HK-2 (cell line): ENCODE measurements around the gene MRPL52.
"Not testable (repeated sequence)": the region's sequence is repeated elsewhere in the genome, so short reads cannot be mapped to it uniquely, and the experiment has no call there.

ENCODE experiments used
- DNase-seq: peaks from one replicate; pipeline ENCODE4 v3.0.0-alpha.2; 2018; ENCODE audit not compliant: unreplicated experiment

The MRPL52 gene

DNA sequence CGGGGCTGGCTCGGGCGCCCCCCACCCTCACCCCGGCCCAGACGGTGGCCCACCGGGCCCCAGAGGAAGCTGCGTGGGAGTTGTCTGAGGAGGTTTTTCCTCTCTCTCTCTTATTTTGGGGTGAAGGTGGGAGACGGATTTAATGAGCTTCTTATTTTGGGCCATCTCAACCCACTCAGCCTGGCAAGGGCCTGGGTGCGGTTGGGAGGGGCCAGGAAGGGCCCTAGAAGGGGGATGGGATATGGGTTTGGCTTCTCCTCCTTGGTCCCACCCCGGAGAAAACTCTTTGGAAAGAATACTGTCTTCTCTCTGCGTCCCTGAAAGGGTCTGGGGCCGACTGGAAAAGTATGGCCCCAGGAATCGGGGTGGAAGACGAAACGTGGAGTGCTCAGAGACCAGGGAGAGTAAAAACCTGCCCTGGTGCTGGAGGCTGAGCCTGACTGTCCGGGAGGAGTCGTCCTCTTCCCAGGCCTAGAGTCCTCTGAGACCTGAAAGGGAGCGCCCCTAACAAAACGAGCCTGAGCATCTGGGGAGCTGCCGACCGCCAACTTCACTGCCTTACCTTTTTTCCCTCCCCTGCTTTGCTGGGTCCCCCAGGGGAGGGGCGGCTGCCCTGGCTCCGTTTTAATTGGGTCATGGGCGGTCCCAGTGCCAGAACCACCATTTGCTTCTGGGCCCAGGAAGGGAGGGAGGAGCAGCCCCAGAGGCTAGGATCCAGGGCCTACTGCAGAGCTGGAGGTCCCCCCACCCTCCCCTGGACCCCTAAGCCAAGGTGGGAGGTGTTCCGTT lies 8.3 kb downstream of the MRPL52 start:
- DNase-seq = peak; percentile 39

DNA sequence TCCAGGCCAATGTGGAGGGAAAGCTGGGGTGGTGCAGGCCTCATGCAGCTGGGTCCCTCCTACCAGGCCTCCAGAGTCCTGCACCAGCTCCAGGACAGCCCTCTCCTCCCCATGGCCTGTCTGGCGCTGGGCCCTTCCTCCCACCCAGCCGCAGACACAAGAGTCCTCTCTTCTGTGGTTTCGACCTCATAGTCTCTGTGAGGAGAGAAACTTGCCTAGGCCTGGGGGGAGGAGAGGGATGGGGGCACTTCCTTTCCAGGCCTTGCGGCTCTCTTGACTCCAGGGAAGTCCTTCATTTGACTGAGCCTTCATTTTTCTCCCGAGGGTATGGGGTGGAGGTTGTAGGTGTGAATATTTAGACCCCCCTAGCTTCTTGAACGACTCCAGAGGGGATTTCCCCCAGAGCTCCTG lies 8.9 kb downstream of the MRPL52 start:
- peak; percentile 53 for DNase-seq

DNA sequence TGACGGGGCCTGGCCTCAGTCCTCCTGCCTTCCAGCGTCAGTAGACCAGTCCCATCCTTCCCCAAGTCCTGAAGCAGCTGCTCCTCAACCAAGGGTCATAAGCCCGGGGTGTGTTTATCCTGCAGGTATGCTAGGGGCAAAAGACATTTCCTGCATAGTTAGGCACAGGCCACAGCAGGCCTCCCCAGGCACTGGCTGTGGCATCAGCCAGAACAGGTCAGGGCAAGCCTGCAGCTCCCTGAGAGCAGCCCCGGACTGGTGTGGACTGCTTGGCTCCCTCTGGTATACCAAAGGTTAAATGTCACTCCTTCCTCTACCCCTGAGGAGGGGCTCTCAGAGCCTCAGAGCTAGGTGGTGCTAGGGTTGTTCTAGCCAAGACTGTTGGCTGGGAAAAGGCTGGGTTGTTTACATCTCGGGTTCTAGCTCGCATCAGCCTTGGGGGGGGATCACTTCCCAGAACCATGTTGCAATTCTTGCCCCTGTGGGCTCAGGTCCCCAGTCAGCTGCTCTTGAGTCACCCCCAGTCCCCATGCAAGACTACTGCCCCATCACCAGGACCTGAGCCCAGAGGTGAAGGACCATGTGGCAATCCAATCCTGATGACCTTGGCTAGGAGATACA lies 9.6 kb downstream of the MRPL52 start:
- no peak for DNase-seq

DNA sequence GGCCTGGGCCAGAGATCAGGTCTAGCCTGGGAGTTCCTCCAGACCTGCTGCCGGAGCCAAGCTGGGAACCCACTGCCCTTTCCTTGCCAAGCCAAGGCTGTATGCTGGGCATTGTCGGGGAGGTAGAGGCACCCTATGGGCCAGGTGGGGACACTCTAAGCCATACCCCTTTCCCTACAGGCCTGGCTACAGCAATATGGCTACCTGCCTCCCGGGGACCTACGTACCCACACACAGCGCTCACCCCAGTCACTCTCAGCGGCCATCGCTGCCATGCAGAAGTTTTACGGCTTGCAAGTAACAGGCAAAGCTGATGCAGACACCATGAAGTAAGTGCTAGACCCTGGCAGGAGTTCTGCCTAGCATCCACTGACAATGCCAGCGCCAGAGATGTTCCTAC lies 11.6 kb downstream of the MRPL52 start:
- no peak for DNase-seq

- DNase-seq = no peak
Measured at GRCh38 chr14:22841769-22842168, 12.1 kb downstream of the MRPL52 start.

- DNase-seq = no peak
Measured at GRCh38 chr14:22842211-22843122, 12.8 kb downstream of the MRPL52 start.

GRCh38 chr14:22843123-22843925 lies 13.6 kb downstream of the MRPL52 start:
- no peak for DNase-seq

DNA sequence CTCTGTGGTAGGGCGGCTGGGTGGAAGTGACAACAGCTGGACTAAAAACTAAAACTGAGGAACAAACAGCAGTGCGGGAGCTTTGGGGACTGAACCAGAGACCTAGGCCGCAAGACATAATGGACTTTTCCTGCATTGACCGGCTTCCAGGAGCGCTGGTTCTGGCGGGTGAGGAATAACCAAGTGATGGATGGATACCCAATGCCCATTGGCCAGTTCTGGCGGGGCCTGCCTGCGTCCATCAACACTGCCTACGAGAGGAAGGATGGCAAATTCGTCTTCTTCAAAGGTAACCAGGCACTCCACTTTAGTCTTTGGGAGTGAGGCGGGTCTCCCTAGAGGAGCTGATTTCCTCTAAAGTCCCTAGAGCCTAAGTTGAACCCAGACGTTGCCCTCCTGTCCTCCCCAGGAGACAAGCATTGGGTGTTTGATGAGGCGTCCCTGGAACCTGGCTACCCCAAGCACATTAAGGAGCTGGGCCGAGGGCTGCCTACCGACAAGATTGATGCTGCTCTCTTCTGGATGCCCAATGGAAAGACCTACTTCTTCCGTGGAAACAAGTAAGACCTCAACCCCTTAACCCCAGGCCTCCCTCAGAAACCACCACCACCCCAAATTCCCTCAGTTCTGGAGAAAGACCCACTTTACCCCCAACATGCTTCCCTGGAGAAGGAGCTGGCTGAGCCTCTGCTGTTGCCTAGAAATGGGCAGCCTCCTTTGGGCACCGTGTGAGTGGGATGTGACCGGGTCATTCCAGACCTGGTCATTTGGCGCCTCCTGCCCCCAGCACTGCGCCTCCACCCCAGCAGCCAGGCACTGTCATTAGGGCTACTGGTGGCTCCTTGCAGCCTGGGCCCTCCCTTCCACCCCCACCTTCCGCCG lies 14.8 kb downstream of the MRPL52 start:
- DNase-seq = no peak

DNA sequence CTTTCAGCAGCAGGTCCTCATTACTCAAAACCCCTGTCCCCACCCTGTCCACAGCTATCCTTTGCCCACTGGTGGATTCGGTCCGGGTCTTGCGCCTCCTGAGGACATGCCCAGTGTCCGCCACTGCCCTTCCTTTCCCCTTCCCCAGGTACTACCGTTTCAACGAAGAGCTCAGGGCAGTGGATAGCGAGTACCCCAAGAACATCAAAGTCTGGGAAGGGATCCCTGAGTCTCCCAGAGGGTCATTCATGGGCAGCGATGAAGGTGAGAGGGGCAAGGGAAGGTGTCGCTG lies 15.4 kb downstream of the MRPL52 start:
- no peak for DNase-seq

- DNase-seq = no peak
Measured at GRCh38 chr14:22845821-22846625, 16.3 kb downstream of the MRPL52 start.

- no peak for DNase-seq
Measured at GRCh38 chr14:22846811-22847307, 17.2 kb downstream of the MRPL52 start.

GRCh38 chr14:22847661-22848341 lies 18.1 kb downstream of the MRPL52 start:
- no peak for DNase-seq

GRCh38 chr14:22848351-22849164 lies 18.9 kb downstream of the MRPL52 start:
- no peak for DNase-seq

DNA sequence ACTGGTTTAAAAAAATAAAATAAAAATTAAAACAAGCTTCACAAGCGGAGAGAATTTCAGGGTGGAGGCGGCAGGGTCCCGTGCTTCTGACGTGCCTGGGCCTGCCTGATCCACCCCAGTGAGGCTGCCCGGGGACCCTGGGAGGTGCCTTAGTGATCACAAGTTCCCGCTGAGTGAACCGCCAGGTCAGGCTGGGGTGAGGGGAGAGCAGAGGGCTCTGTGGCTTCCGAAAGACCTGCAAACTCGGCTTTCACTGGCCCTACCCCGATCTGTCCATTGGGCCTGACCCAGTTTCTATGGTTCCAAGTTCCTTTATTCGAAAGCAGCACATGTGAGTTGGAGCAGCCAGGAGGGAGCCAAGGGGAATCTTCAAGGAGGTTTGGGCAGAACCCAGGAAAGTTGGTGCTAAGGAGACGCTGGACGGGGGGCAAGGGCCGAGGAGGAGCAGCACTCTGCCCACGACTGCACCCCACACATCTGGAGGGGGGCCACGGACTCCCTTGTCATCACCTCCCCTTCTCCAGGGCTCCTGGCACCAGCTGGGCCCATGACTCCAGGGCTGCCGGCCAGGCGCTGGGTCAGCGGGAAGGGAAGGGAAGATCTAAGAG lies 19.6 kb downstream of the MRPL52 start:
- no peak for DNase-seq

DNA sequence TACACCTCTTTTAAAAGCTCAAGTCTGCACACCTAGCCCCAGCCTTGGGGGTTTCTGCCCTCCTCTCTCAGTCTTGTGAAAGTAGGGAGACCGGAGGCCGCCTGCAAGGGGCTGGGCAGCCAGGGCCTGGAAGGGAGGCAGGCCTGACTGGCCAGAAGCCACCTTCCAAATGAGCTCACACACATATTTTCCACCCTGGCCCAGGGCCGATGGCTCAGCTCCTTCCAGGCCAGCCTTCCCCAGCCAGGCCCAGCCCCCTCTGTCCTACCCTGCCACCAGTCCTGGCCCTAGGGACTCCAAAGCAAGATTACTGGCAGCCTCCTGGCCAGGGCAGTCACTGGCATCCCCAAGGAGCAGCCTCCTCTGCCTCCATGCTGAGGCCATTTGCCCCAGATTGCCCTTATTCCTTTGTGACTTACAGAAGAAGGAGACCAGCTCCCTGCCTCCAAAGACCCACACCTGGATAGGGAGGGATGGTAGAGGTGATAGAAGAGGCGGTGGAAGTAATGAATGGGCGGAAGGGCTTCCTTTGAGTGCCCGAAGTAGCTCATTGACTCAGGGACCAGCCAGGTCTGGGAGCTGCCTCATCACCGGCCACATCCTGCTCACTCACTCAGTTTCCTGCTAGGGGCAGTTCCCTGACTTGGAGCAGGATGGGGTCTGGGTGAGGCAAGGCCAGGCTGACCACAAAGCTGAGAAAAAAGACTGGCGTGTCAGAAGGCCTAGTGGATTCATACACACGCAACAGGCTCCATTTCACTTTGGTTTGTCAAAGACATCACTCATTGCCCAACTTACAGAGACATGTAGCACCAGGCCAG lies 21.5 kb downstream of the MRPL52 start:
- DNase-seq = peak; percentile 86

GRCh38 chr14:22852178-22852577 lies 22.5 kb downstream of the MRPL52 start:
- not testable (repeated sequence) for DNase-seq

DNA sequence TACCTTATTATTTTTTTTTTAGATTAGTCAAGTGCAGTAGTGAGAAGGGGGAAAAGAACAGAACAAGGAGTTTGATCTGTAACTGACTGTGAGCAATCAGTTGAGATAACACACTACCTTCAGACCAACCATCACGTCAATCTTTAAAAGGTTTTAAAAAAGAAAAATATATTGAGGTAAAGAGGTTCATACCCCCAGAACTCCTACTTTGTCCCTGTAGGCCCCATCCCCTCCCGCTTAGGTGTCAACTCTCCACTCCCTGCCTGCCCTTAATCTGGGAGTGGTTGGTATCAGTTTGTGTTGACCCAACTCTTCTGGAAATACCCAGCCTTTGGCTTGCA lies 22.9 kb downstream of the MRPL52 start:
- no peak for DNase-seq
